ENCODE results near the gene SLCO3A1.
A peak's percentile ranks its signal among the peaks of the same experiment; 100 is the strongest.

SLCO3A1 gene

GRCh38 chr15:91913560-91913959 lies 60.1 kb downstream of the SLCO3A1 start:
- H3K4me2 ChIP-seq (ENCODE audit: low read length): no peak overlapping the region
- no peak overlapping the region for H3K4me3 ChIP-seq (ENCODE audit: low read depth, low read length)
- peak overlapping the region; percentile 80 for H3K27ac ChIP-seq
- no peaks in the 10 kb centered on the region for H3K36me3 ChIP-seq (ENCODE audit: control insufficient read depth, insufficient read depth, low read length)
- H2AFZ ChIP-seq: no peak overlapping the region
- H3K9me3 ChIP-seq (ENCODE audit: control insufficient read depth, low read length): no peaks in the 10 kb centered on the region
- no peak overlapping the region for H3K9ac ChIP-seq
- peaks cover 47% of the 10 kb centered on the region for H3K4me1 ChIP-seq
- H3K79me2 ChIP-seq: no peaks in the 10 kb centered on the region
- TF ChIP-seq CTCF (IDR thresholded peaks at IDR 0.05): no peak
- no peaks in the 10 kb centered on the region for H3K27me3 ChIP-seq (ENCODE audit: control insufficient read depth, insufficient read depth, low read length)

- Histone ChIP-seq H3K9ac (no peak overlapping the region), H3K27ac (no peak overlapping the region), H3K27me3 (ENCODE audit: control insufficient read depth, insufficient read depth, low read length) (no peaks in the 10 kb centered on the region), H3K4me2 (ENCODE audit: low read length) (no peak overlapping the region), H3K4me1 (peaks cover 39% of the 10 kb centered on the region), H3K79me2 (peaks cover 1% of the 10 kb centered on the region), H2AFZ (no peak overlapping the region), H3K36me3 (ENCODE audit: control insufficient read depth, insufficient read depth, low read length) (no peaks in the 10 kb centered on the region), H3K4me3 (ENCODE audit: low read depth, low read length) (no peak overlapping the region), H3K9me3 (ENCODE audit: control insufficient read depth, low read length) (no peaks in the 10 kb centered on the region)
- no peak for TF ChIP-seq CTCF (IDR thresholded peaks at IDR 0.05)
Observed at GRCh38 chr15:91915576-91915975, 62.1 kb downstream of the SLCO3A1 start.

GRCh38 chr15:91916051-91916450 lies 62.5 kb downstream of the SLCO3A1 start:
- Histone ChIP-seq H3K9me3 (ENCODE audit: control insufficient read depth, low read length) (no peaks in the 10 kb centered on the region), H3K27ac (no peak overlapping the region), H3K36me3 (ENCODE audit: control insufficient read depth, insufficient read depth, low read length) (no peaks in the 10 kb centered on the region), H3K4me1 (peaks cover 39% of the 10 kb centered on the region), H3K9ac (no peak overlapping the region), H3K4me2 (ENCODE audit: low read length) (no peak overlapping the region), H3K79me2 (peaks cover 5% of the 10 kb centered on the region), H2AFZ (no peak overlapping the region), H3K4me3 (ENCODE audit: low read depth, low read length) (no peak overlapping the region), H3K27me3 (ENCODE audit: control insufficient read depth, insufficient read depth, low read length) (no peaks in the 10 kb centered on the region)
- no peak for TF ChIP-seq CTCF (IDR thresholded peaks at IDR 0.05)

GRCh38 chr15:91917686-91918360 lies 64.3 kb downstream of the SLCO3A1 start:
- H3K79me2 ChIP-seq: peaks cover 7% of the 10 kb centered on the region
- H3K4me1 ChIP-seq: peaks cover 31% of the 10 kb centered on the region
- peak overlapping the region; percentile 51 for H3K27ac ChIP-seq
- H3K9ac ChIP-seq: no peak overlapping the region
- no peak for TF ChIP-seq CTCF (IDR thresholded peaks at IDR 0.05)
- H3K36me3 ChIP-seq (ENCODE audit: control insufficient read depth, insufficient read depth, low read length): no peaks in the 10 kb centered on the region
- H3K4me3 ChIP-seq (ENCODE audit: low read depth, low read length): no peak overlapping the region
- H3K9me3 ChIP-seq (ENCODE audit: control insufficient read depth, low read length): no peaks in the 10 kb centered on the region
- H3K27me3 ChIP-seq (ENCODE audit: control insufficient read depth, insufficient read depth, low read length): no peaks in the 10 kb centered on the region
- H2AFZ ChIP-seq: no peak overlapping the region
- H3K4me2 ChIP-seq (ENCODE audit: low read length): no peak overlapping the region

GRCh38 chr15:91919014-91919534 lies 65.6 kb downstream of the SLCO3A1 start:
- H3K79me2 ChIP-seq: peaks cover 9% of the 10 kb centered on the region
- H3K4me3 ChIP-seq (ENCODE audit: low read depth, low read length): no peak overlapping the region

More at GRCh38 chr15:91919014-91919534, 65.6 kb downstream of the SLCO3A1 start:
- Histone ChIP-seq H3K27me3 (ENCODE audit: control insufficient read depth, insufficient read depth, low read length) (no peaks in the 10 kb centered on the region), H2AFZ (no peak overlapping the region), H3K4me1 (peaks cover 22% of the 10 kb centered on the region), H3K9ac (no peak overlapping the region), H3K27ac (peak overlapping the region; percentile 51), H3K4me2 (ENCODE audit: low read length) (no peak overlapping the region), H3K9me3 (ENCODE audit: control insufficient read depth, low read length) (no peaks in the 10 kb centered on the region), H3K36me3 (ENCODE audit: control insufficient read depth, insufficient read depth, low read length) (no peaks in the 10 kb centered on the region)
- no peak for TF ChIP-seq CTCF (IDR thresholded peaks at IDR 0.05)
